Right atrium auricular region (tissue), 2 donors: ENCODE measurements around the gene BBX. TPM values are rescaled to one million over a fixed set of nuclear protein-coding genes. Genes with fewer than 3 reads are reported as not detected.

Source experiments
- DNase-seq: peaks from one replicate; pipeline ENCODE4 v3.0.0-alpha.2; 2019; ENCODE audit warnings: low spot score
- H3K27ac ChIP-seq, 2 donors: fragments of 200-600 bp; sonication (generic); 1 replicate in 1 of 2; 2 replicates in 1 of 2; pipeline ENCODE4 v1.5.1; 2016 to 2019
- H3K27me3 ChIP-seq, 2 donors: fragments of 200-600 bp; sonication (generic); one replicate each; pipeline versions ENCODE4 v1.5.1 to v1.6.0; 2017 to 2019
- H3K36me3 ChIP-seq: fragments of 200-600 bp; sonication (generic); one replicate; pipeline ENCODE4 v1.5.1; 2016
- H3K4me1 ChIP-seq, 2 donors: fragments of 200-600 bp; sonication (generic); one replicate each; pipeline versions ENCODE4 v1.5.1 to v1.6.0; 2017 to 2019
- H3K4me3 ChIP-seq, 2 donors: fragments of 200-600 bp; sonication (generic); 1 replicate in 1 of 2; 2 replicates in 1 of 2; pipeline ENCODE4 v1.5.1; 2017 to 2019; ENCODE audit warnings: mild to moderate bottlenecking in 1 of 2, moderate library complexity in 1 of 2
- H3K9me3 ChIP-seq, 2 donors: fragments of 200-600 bp; sonication (generic); one replicate each; pipeline ENCODE4 v1.5.1; 2019
- CTCF ChIP-seq, 2 donors: fragments of 200-600 bp; sonication (generic); IDR thresholded peaks; one replicate each; pipeline ENCODE4 v1.5.1; 2019; ENCODE audit warnings: antibody characterized with exemption in 2 of 2
- total RNA-seq, 2 donors: library from RNA; depleted of rRNA; stranded (reverse); fragments of >200 nt; gene quantifications; one replicate each; pipeline ENCODE4 v1.1.0, GENCODE V29; 2016

BBX gene
- total RNA-seq, 2 donors from 2014 or later, result 33.8 to 57.2 TPM

- H3K36me3 ChIP-seq, result no peaks in the 10 kb centered on the region
- no peaks in the 10 kb centered on the region for H3K27me3 ChIP-seq
- no peak for DNase-seq
- no peak for TF ChIP-seq CTCF (IDR thresholded peaks at IDR 0.05)
- H3K9me3 ChIP-seq, result no peaks in the 10 kb centered on the region
- H3K27ac ChIP-seq, result no peak overlapping the region
- no peak overlapping the region for H3K4me3 ChIP-seq
- no peaks in the 10 kb centered on the region for H3K4me1 ChIP-seq
These were observed 319.1 kb downstream of the BBX start for GRCh38 chr3:107841831-107842230.

- H3K27ac ChIP-seq, result no peak overlapping the region
- no peak for TF ChIP-seq CTCF (IDR thresholded peaks at IDR 0.05)
- no peaks in the 10 kb centered on the region for H3K9me3 ChIP-seq
- H3K27me3 ChIP-seq, result no peaks in the 10 kb centered on the region
- no peak for DNase-seq
- H3K4me1 ChIP-seq, result no peaks in the 10 kb centered on the region
- no peak overlapping the region for H3K4me3 ChIP-seq
- H3K36me3 ChIP-seq, result no peaks in the 10 kb centered on the region
These were observed 320.2 kb downstream of the BBX start for GRCh38 chr3:107842940-107843339.

- no peaks in the 10 kb centered on the region for H3K27me3 ChIP-seq
- H3K4me1 ChIP-seq, result no peaks in the 10 kb centered on the region
- H3K27ac ChIP-seq, result no peak overlapping the region
- H3K4me3 ChIP-seq, result no peak overlapping the region
- no peaks in the 10 kb centered on the region for H3K36me3 ChIP-seq
- no peaks in the 10 kb centered on the region for H3K9me3 ChIP-seq
- DNase-seq, result no peak
- no peak for TF ChIP-seq CTCF (IDR thresholded peaks at IDR 0.05)
These were observed 322.9 kb downstream of the BBX start for GRCh38 chr3:107845380-107846278.

GRCh38 chr3:107846279-107846852 lies 323.6 kb downstream of the BBX start:
- Histone ChIP-seq H3K9me3 (no peaks in the 10 kb centered on the region), H3K4me1 (no peaks in the 10 kb centered on the region), H3K27me3 (no peaks in the 10 kb centered on the region), H3K27ac (no peak overlapping the region), H3K4me3 (no peak overlapping the region), H3K36me3 (no peaks in the 10 kb centered on the region)
- peak; percentile 29 to 74 for TF ChIP-seq CTCF (IDR thresholded peaks at IDR 0.05)
- peak; percentile 77 for DNase-seq

- DNase-seq, result no peak
- Histone ChIP-seq H3K36me3 (no peaks in the 10 kb centered on the region), H3K27ac (no peak overlapping the region), H3K4me1 (no peaks in the 10 kb centered on the region), H3K27me3 (no peaks in the 10 kb centered on the region), H3K4me3 (no peak overlapping the region), H3K9me3 (no peaks in the 10 kb centered on the region)
- TF ChIP-seq CTCF (IDR thresholded peaks at IDR 0.05), result no peak
These were observed 325.0 kb downstream of the BBX start for GRCh38 chr3:107847791-107848190.
